NCI-H510A treated with DMSO at 0.1 percent for 48 hours (cell line): ENCODE measurements around the gene MMEL1.

Source experiments
- DNase-seq: peaks from one replicate; lab custom pipeline; 2025; lab: John Stamatoyannopoulos, UW

Gene MMEL1

DNA sequence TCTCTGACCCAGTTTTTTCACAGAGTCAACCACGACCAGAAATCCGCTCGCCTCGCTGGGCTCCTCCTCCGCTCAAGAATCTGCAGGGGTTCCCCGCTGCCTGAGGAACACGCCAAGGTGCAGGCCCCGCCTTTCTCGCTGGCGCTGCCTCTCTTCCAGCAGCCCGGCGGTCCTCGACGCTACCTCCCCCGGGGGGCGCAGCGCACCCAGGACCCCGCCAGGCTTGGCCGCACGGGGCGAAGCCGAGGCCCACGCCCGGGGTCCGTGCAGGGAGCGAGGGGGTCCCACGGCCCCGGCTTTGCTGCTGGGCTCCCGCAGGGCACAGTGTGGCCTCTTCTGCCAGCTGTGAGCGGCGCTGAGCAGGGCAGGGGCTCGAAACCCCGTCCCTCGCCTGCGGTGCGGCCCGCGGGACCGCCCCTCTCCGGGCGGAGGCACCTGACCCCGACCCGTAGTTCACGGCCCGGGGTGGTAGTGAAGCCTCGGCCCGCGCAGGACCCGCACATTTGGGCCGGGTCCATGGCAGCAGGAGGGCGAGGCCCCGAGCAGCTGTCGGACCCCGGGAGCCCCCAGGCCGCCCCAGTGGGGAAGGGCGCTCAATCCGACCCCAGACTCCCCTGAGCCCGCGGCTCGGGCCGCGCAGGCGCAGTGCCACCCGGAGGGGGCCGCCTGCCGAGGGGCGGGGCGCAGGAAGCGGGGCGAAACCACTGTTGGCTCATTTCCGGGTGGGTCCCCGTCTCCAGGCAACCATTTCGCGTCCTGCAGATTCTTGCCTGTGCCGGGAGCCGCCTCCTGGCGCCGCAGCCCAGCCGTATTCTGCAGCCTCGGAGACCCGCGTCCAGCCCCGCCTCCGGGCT is 10.0 kb upstream of the MMEL1 start:
- DNase-seq: peak; percentile 93

DNA sequence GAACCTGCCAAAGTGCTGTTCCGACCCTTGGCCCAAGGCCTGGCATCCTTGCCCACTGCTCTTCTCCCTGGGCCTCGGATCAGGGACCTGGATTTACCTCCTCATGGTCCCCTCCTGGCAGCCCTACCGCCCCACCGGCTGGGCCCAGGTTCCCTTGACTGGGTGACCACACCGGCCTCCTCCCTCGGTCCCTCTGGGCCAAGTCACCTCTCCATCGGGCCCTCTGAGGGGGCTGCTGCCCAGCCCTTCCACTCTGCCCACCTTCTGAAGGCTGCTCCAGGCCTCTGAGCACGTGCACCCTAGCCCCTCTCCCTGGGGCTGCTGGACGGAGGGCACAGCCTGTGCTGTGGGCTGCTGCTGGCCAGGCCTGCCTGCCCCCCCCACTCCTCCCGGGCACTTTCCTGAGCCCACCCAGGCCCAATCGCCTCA is 9.3 kb upstream of the MMEL1 start:
- no peak for DNase-seq

DNA sequence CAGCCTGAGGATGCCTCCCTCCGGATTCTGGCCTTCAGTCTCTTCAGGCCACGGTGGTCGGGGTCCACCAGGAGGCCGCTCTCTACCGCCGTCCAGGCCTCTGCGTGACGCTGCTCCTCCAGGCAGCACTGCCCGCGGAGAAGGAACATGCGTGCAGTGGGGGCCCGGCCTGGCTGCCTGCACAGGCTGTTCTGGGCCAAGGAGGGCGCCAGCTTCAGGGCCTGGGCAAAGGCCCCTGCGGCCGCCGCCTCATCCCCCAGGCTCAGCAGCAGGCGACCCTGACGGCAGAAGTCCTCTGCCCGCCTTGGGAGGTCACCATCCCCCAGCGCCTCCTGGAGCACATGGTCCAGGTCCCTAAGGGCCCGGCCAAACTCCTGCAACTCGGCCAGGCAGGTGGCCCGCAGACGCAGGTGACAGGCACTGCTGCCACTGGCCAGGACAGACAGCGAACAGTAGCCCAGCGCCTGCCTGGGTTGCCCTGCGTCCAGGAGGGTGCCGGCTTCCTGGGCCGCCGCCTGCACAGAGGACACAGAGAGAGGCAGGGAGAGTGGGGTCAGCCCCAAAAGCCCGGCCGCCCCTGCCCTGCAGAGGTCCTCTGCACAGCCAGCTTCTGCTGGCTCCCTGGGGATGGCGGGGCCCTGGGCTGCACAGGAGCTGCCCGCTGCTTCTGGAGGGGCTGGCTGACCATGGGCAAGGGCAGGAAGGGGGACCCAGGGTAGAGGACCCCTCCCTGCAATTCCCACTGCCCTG is 8.7 kb upstream of the MMEL1 start:
- DNase-seq: no peak

GRCh38 chr1:2640626-2641025 is 7.8 kb upstream of the MMEL1 start:
- DNase-seq: no peak

DNA sequence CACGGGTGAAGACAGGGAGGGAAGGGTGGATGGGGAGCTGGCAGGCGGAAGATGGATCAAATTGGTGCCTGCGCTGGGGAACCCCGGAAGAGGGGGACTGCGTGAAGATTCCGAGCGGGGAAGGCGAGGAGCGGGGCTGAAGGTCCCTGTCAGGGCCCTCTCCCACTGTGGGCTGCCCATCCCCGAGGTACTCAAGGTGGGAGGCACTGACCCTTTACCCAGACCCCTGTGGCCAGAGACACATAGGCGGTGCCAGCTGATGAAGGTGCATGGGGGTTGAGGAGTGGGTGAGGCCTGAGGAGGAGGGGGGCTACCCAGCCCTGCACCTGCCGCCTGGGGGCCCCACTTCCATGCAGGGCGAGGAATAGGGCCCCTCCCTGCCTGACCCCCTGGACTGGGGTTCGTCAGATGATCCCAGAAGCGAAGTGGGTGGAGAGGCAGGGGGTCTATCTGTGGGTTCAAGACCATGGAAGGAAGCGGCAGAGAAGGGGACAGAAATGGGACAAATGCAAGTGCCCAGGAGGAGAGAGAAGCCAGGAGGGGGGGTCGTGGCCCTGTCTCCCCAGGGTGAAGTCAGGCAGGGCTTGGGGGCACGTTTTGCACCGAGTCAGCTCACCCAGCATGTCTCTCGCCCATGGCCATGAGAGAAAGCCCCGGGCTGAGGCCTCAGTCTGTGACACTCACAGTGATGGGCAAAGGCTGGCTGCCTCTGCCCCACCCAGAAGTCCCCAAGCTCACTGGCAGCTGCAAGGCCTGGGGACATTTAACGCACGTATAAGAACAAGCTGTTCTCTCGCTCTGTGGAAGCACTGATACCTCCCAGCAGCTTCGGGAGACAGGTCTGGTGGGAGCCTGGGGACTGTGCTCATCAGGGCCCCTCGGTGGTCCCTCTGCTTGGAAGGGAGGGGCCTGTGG is 7.0 kb upstream of the MMEL1 start:
- DNase-seq: no peak

- DNase-seq: no peak
These were observed 6.4 kb upstream of the MMEL1 start for GRCh38 chr1:2639203-2639602.

DNA sequence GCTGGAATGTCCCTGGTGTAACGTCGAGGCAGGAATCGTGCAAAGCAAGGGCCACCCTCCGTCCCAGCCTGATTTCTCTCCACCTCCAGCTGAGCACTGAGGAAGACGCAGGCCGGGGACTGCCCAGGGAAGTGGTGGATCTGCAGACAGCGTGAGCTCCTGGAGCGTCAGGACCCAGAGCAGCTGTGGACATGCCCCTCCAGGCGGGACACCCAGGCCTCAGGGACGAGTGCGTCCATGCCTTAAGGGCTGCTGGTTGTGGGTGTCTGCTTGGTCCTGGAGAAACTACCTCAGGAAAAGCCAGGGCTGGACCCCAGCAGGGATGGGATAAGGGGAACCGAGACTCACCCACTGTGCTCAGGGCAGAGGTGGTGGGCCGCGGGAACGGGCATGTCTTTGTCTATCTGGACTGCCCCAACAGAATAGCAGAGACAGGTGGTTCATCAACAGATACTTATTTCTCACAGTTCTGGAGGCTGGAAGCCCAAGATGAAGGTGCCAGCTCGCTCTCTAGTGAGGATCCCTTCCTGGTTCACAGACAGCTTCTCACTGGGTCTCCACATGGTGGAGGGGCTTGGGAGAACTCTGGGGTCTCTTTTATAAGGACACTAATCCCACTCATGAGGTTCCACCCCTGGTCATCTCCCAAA is 5.8 kb upstream of the MMEL1 start:
- no peak for DNase-seq

- no peak for DNase-seq
These were observed 4.8 kb upstream of the MMEL1 start for GRCh38 chr1:2637442-2638145.

GRCh38 chr1:2636733-2637132 is 3.9 kb upstream of the MMEL1 start:
- no peak for DNase-seq

DNA sequence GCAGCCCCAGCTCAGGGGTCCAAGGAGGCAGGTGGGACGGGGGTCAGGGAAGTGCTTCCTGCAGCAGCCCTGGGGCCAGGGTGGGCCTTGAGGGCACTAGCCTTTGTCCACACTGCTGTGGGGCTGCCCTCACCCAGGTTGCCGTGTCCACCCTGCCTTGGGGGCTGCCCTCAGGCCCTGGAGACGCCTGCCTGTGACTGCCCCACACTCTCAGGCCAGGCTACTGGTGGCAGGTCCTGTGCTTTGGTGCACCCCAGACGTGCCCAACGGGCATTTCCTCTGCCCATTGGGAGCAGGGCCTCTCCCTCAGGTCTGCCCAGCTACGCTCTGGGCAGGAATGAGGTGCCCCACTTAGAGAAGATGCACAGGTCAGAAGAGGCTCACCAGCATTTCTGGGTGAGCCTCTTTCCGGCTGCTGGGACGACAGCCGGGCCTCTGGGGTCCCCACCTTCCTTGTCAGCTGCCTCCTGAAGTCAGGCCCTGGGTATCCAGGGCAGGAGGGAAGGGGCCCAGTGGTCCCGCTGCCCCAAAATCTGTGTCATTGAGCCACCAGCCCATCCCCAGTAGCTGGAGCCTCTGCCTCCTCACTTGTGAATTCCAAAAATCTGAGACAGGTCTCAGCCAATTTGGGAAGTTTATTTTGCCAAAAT is 2.7 kb upstream of the MMEL1 start:
- DNase-seq: no peak

DNA sequence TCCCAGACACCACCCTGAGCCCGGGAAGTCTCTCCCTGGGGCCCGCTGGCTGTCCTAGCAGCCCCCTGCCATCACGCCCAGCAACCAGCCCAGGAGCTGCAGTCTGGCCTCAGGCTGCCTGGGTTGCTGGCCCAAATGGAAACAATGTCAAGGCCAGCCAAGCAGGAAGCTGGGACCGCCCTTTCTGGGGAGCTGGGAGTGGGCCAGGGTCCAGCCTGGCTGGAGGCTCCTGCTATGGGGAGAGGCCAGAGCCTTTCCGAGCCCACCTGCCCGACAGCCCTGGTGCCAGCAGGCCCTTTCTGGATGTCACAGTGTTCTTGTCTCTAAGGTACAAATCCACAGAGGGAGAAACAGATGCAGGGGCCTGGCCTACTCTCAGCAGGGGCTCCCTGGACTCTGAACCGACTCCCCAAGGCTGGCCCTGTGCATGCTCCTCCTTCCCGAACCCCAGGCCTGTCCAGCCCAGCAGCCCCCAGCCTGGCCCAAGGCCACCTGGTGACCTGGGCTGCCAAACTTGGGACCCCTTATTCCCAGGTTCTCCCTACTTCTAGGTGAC is 1.2 kb upstream of the MMEL1 start:
- no peak for DNase-seq

DNA sequence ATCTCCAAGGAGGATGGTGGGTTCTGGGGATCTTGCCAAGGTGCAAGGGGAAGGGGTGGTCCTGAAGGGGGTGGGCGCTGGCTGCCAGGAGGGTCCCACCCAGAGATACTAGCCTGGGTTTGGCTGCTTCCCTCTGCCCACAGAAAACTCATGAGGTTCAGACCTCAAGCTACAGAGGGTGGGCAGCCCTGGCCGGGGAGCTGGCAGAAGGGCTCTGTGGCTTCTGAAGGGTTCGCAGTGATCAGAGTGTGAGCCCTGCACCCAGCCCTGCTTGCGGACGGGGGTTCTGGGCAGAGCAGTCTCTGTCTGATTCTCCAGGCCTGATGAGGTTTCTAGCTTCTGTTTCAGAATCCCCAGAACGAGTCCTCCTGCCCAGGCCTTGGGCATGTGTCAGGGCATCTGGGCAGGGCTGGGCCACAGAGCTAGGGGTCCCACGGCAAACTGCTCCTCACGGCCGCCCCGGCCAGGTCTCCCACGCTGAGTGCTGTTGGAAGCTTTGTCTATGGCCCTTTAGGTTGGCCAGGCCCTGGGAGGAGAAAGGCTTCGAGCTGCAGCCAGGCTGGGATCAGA is 635 bp upstream of the MMEL1 start:
- no peak for DNase-seq

DNA sequence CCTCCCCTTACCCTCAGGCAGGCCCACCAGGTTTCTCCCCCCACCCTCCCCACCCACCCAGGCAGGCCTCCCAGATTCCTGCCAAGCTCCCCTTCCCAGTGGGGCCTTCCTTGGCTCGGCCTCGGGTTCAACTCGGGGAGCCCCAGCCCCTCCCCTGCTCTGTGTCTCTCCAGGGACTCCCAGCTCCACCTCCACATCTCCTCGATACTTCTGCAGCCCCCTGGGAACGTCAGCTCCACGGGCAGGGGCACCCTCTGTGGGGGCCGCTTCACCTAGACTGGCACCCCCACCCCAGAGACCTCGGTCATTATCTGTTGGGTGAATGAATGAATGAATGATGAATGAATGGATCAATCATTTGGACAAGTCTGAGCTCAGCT is 775 bp downstream of the MMEL1 start:
- DNase-seq: no peak

- no peak for DNase-seq
These were observed 1.4 kb downstream of the MMEL1 start for GRCh38 chr1:2631136-2632050.

- DNase-seq: no peak
These were observed 2.2 kb downstream of the MMEL1 start for GRCh38 chr1:2630498-2631135.

- DNase-seq: no peak
These were observed 3.0 kb downstream of the MMEL1 start for GRCh38 chr1:2629627-2630497.

DNA sequence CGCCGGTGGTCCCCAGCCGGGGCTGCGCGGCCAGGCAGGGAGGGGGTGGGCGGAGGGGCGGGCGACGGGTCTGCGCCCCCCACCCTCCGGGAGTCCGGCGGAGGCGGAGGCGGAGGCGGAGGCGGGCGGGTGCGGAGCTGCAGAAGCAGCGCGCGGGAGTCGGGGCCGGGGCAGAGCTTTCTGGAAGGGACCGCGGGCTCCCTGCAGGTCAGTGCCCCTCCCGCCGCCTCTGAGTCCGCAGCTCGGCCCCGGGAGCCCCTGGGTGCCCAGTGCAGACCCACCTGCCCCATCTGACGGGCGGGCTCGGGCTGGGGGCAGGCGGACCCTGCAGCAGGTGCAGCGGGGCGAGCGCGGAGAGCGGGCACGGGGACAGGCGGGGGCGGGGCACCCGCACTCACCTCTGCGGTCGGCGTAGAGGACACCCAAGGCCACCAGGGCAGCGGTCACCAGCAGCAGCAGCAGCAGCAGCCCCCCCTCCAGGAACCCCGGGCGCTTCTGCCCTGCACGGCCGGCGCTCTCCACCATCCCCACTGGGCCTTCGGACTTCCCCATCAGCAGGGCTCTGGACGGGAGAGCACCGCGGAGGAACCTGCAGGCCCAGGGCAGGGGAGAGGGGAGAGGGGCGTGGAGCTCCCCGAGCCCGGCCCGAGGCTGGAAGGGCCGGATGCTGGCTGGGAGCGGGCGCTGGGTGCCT is 3.7 kb downstream of the MMEL1 start:
- DNase-seq: no peak
